NOMO-1 treated with DMSO at 0.1 percent for 48 hours (cell line): ENCODE data around the gene VPS39.

ENCODE experiments used
- DNase-seq: peaks from one replicate; lab custom pipeline; 2025; ENCODE audit not compliant: unreplicated experiment; lab: John Stamatoyannopoulos, UW

The VPS39 gene

GRCh38 chr15:42199126-42199525 is 9.0 kb downstream of the VPS39 start:
- no peak for DNase-seq

GRCh38 chr15:42198516-42198915 is 9.6 kb downstream of the VPS39 start:
- DNase-seq = no peak

- peak; percentile 60 for DNase-seq
Measured at GRCh38 chr15:42194513-42194912, 13.6 kb downstream of the VPS39 start.

- no peak for DNase-seq
Measured at GRCh38 chr15:42193383-42193782, 14.7 kb downstream of the VPS39 start.

- no peak for DNase-seq
Measured at GRCh38 chr15:42191610-42192346, 16.3 kb downstream of the VPS39 start.

- no peak for DNase-seq
Measured at GRCh38 chr15:42190370-42190769, 17.7 kb downstream of the VPS39 start.

- DNase-seq = no peak
Measured at GRCh38 chr15:42185801-42186200, 22.3 kb downstream of the VPS39 start.

- DNase-seq = no peak
Measured at GRCh38 chr15:42184736-42185135, 23.4 kb downstream of the VPS39 start.

GRCh38 chr15:42184296-42184695 is 23.8 kb downstream of the VPS39 start:
- DNase-seq = peak; percentile 97

GRCh38 chr15:42182961-42183360 is 25.1 kb downstream of the VPS39 start:
- peak; percentile 62 for DNase-seq

- no peak for DNase-seq
Measured at GRCh38 chr15:42182328-42182886, 25.7 kb downstream of the VPS39 start.

- DNase-seq = no peak
Measured at GRCh38 chr15:42178056-42178455, 30.0 kb downstream of the VPS39 start.

DNA sequence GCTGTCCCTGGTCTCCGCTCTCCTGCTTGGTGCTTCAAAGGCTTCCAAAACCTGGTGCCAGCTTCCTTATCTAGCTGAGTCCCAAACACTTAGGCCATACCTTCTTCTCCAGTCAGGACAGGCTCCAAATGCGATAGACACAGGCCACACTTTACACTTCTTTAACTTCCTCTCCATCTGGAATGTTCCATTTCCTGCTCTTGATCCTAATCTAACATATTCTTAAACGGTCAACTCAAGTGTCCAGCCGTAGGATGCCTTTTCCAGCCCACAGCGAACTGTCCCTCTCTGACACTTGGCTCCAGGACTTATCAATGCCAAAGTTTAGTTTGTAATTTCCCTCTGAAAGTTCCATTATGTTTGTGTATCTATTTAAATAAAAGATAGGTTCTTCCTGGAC is 32.4 kb downstream of the VPS39 start:
- DNase-seq = no peak

- no peak for DNase-seq
Measured at GRCh38 chr15:42172475-42172874, 35.6 kb downstream of the VPS39 start.

GRCh38 chr15:42171795-42172194 is 36.3 kb downstream of the VPS39 start:
- no peak for DNase-seq

GRCh38 chr15:42171122-42171521 is 37.0 kb downstream of the VPS39 start:
- no peak for DNase-seq

DNA sequence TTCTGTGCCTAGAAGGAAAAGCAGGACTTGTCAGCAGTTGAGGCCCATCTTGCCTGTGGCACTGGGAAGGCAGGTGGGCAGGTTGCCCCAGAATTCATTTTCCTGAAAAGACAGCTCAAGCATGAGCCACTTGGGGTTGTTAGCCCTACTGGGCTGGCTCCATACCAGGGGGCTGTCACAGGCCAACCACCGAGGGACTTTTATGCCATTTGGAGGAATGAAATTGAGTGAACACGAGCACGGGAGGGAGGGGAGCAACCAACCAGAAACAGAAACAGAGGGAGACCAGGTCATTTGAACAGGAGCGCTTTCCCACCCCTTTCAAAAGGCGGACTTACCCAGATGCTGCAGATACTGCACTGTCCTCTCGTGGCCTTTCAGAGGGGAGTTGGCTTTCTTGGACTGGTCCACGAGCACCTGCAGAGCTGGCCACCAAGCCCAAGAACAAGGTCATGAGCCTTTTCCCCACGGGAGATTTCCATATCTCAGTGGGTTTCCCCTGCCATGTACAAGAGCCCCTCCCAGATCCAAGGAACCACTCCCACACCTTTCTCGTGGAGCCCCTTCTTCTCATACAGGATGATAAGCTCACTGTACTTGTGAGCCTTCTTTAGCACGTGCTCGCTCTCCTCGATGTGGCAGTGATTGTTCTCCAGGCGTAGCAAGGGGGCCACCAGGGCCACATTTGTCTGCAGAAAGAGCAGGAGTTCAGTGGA is 41.7 kb downstream of the VPS39 start:
- DNase-seq = no peak

- peak; percentile 37 for DNase-seq
Measured at GRCh38 chr15:42165106-42165505, 43.0 kb downstream of the VPS39 start.

DNA sequence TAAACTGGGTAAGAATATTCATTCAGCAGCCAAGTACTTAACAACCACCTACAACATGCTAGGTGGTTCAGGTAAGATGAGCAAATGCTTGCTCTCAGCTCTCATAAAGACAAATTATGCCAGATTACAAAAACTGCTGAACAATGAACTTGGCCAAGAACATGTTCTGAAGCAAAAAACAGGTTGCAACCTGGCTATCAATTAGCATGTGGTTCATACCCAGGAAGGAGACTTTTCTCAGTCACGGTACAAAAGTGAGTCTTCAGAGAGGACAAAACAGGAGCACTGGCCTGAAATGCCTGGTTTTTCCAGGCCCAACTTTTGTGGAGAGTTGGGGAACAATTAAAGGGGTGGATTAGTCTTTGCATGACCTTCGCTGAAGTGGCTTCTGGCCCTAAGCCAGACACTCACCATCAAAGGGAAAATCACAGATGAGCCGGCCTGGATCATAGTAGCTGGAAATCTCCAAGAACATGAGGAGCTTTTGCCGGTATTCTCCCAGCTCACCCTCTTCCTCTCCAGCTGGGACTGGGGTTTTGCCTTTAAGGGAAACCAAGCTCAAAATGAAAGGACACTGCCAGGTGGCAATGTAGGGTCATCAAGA is 44.1 kb downstream of the VPS39 start:
- no peak for DNase-seq

DNA sequence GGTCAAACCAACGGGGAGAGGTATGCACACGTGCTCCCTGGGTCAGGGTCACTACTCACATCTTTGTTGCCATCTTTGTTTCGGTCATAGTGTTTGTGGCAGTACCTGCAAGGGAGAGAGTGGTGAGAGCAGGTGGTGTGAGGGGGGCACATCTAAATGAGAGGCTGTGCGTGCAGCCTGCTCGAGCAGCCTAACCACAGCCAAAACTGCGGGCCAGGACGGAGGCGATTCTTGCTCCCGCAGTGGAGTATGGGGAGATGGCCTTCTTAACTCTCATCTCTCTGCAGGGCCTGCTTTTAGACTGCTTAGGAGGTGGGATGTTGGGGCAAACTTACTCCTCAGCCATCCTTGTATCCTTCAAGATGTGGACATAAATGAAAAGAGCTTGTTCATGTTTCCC is 44.8 kb downstream of the VPS39 start:
- DNase-seq = no peak

- DNase-seq = no peak
Measured at GRCh38 chr15:42160136-42160535, 48.0 kb downstream of the VPS39 start.
